Dedifferentiated amniotic fluid mesenchymal stem cell (primary cell): ENCODE results near the gene CACFD1.
"Not testable (repeated sequence)": the region's sequence is repeated elsewhere in the genome, so short reads cannot be mapped to it uniquely, and the experiment has no call there.

Experiments
- DNase-seq: peaks from one replicate; pipeline ENCODE4 v3.0.0-alpha.2; 2016; ENCODE audit errors: extremely low spot score

The CACFD1 gene

GRCh38 chr9:133440874-133441273, 18.9 kb upstream of the CACFD1 start:
- DNase-seq, result no peak

- no peak for DNase-seq
Measured at GRCh38 chr9:133441571-133441970, 18.2 kb upstream of the CACFD1 start.

GRCh38 chr9:133443248-133443647, 16.5 kb upstream of the CACFD1 start:
- no peak for DNase-seq

- DNase-seq, result no peak
Measured at GRCh38 chr9:133443982-133444381, 15.8 kb upstream of the CACFD1 start.

- DNase-seq, result no peak
Measured at GRCh38 chr9:133445293-133445969, 14.3 kb upstream of the CACFD1 start.

GRCh38 chr9:133448487-133448972, 11.2 kb upstream of the CACFD1 start:
- no peak for DNase-seq

GRCh38 chr9:133449760-133450159, 10.0 kb upstream of the CACFD1 start:
- DNase-seq, result no peak

- not testable (repeated sequence) for DNase-seq
Measured at GRCh38 chr9:133451865-133452264, 7.9 kb upstream of the CACFD1 start.

GRCh38 chr9:133452562-133452961, 7.2 kb upstream of the CACFD1 start:
- DNase-seq, result no peak

- DNase-seq, result no peak
Measured at GRCh38 chr9:133453651-133454050, 6.1 kb upstream of the CACFD1 start.

- no peak for DNase-seq
Measured at GRCh38 chr9:133454325-133454724, 5.5 kb upstream of the CACFD1 start.

GRCh38 chr9:133454943-133455673, 4.7 kb upstream of the CACFD1 start:
- DNase-seq, result no peak

GRCh38 chr9:133455936-133456335, 3.8 kb upstream of the CACFD1 start:
- no peak for DNase-seq

GRCh38 chr9:133456409-133456808, 3.4 kb upstream of the CACFD1 start:
- DNase-seq, result no peak

GRCh38 chr9:133457233-133457632, 2.5 kb upstream of the CACFD1 start:
- no peak for DNase-seq

GRCh38 chr9:133457748-133458147, 2.0 kb upstream of the CACFD1 start:
- DNase-seq, result no peak

GRCh38 chr9:133458643-133459312, 1.0 kb upstream of the CACFD1 start:
- DNase-seq, result no peak

GRCh38 chr9:133460405-133461175, 812 bp downstream of the CACFD1 start:
- no peak for DNase-seq

- DNase-seq, result no peak
Measured at GRCh38 chr9:133461975-133462374, 2.2 kb downstream of the CACFD1 start.

- DNase-seq, result no peak
Measured at GRCh38 chr9:133463234-133463863, 3.6 kb downstream of the CACFD1 start.

- DNase-seq, result no peak
Measured at GRCh38 chr9:133463864-133464615, 4.3 kb downstream of the CACFD1 start.
